ENCODE data around the gene ACVR1C. TPM values are rescaled to one million over a fixed set of nuclear protein-coding genes. Genes with fewer than 3 reads are reported as not detected.

The ACVR1C gene
- total RNA-seq, 6 donors from 2014 or later: under 0.01 to 2.6 (median 0.54) TPM; not detected in 1

DNA sequence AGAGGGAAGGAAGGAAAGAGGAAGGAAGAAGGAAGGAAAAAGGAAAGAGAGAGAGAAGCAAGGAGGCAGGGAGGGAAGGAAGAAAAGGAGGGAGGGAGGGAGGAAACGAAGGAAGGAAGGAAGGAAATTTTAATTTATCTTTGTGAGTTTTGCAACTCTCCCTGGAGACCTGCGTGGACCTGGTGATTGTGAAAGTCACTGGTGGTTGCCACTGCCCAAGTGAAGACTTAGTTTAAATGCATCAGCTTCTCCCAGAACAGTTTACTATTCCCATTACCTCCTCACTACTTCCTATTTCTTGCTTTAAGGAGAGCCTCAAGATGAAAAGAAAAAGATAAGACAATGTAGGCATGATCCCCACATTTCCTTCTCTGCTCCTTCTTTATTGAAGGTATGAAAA is 68.8 kb downstream of the ACVR1C start:
- Histone ChIP-seq H3K4me3 (no peak overlapping the region), H3K9me3 (peaks cover 0 to 2% (median 0%) of the 10 kb centered on the region in 4 donors), H3K36me3 (no peaks in the 10 kb centered on the region), H3K4me1 (no peaks in the 10 kb centered on the region), H3K27ac (no peak overlapping the region), H3K27me3 (no peaks in the 10 kb centered on the region)
- ATAC-seq (ENCODE audit: low FRiP score in 2 of 2): no peak
- no peak for DNase-seq
- TF ChIP-seq, protein P1, sequence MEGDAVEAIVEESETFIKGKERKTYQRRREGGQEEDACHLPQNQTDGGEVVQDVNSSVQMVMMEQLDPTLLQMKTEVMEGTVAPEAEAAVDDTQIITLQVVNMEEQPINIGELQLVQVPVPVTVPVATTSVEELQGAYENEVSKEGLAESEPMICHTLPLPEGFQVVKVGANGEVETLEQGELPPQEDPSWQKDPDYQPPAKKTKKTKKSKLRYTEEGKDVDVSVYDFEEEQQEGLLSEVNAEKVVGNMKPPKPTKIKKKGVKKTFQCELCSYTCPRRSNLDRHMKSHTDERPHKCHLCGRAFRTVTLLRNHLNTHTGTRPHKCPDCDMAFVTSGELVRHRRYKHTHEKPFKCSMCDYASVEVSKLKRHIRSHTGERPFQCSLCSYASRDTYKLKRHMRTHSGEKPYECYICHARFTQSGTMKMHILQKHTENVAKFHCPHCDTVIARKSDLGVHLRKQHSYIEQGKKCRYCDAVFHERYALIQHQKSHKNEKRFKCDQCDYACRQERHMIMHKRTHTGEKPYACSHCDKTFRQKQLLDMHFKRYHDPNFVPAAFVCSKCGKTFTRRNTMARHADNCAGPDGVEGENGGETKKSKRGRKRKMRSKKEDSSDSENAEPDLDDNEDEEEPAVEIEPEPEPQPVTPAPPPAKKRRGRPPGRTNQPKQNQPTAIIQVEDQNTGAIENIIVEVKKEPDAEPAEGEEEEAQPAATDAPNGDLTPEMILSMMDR (IDR thresholded peaks at IDR 0.05): no peak
- no peak for TF ChIP-seq POLR2A (IDR thresholded peaks at IDR 0.05)
- TF ChIP-seq POLR2AphosphoS5 (IDR thresholded peaks at IDR 0.05): no peak
- no peak for TF ChIP-seq EP300 (IDR thresholded peaks at IDR 0.05)
- WGBS, 2 donors: 37 to 43% methylated on average over 2 of the region's 2 CpGs

DNA sequence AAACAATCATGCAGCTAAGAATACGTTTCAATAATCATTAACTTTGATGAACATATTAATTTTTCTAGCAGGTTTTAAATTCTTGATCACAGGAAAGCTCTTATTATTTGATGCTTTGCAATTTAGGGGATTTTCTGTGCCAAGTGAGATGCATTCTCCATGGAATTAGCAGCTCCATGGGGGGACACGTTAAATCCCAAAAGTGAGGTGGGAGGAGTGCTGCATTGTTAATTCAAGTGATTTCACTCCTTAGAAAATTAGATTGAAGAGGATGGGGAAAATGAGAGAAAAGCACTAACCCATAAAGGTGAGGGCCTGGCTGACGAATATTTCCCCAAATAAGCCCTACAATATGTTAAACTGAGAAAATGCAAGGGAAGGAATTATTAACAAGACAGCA is 69.2 kb downstream of the ACVR1C start:
- no peak for TF ChIP-seq POLR2A (IDR thresholded peaks at IDR 0.05)
- TF ChIP-seq POLR2AphosphoS5 (IDR thresholded peaks at IDR 0.05): no peak
- no peak for TF ChIP-seq EP300 (IDR thresholded peaks at IDR 0.05)
- TF ChIP-seq, protein P1 (IDR thresholded peaks at IDR 0.05): no peak
- DNase-seq (no peak), ATAC-seq (ENCODE audit: low FRiP score in 2 of 2) (no peak)
- H3K4me3 ChIP-seq: no peak overlapping the region
- no peaks in the 10 kb centered on the region for H3K36me3 ChIP-seq
- H3K27ac ChIP-seq: no peak overlapping the region
- 49 to 50% methylated on average over 3 of the region's 3 CpGs for WGBS, 2 donors
- H3K4me1 ChIP-seq: no peaks in the 10 kb centered on the region
- H3K9me3 ChIP-seq: peaks cover 0 to 2% (median 0%) of the 10 kb centered on the region in 4 donors
- no peaks in the 10 kb centered on the region for H3K27me3 ChIP-seq

DNA sequence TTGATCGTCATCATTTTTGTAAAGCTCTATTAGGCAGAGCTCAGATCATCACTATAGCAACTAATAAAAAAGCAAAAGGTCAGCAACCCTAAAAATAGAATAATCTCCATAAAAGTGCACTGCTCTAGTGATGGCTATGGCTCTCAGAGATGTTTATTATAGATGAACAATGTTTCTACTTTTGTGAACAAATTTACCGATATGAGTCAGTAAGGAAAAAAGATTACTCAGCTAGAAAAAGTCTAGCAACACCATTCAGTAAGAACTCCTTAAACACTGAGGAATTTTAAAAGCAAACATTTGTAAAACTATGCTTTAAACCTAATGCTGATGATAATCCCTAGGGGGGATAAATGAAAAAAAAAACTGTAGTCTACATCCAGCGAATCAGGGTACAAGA is 69.6 kb downstream of the ACVR1C start:
- Histone ChIP-seq H3K4me1 (no peaks in the 10 kb centered on the region), H3K36me3 (no peaks in the 10 kb centered on the region), H3K27me3 (no peaks in the 10 kb centered on the region), H3K9me3 (peaks cover 0 to 2% (median 0%) of the 10 kb centered on the region in 4 donors), H3K4me3 (no peak overlapping the region), H3K27ac (no peak overlapping the region)
- ATAC-seq (ENCODE audit: low FRiP score in 2 of 2) (no peak), DNase-seq (no peak)
- no peak for TF ChIP-seq POLR2AphosphoS5 (IDR thresholded peaks at IDR 0.05)
- TF ChIP-seq POLR2A (IDR thresholded peaks at IDR 0.05): no peak
- TF ChIP-seq, protein P1 (IDR thresholded peaks at IDR 0.05): no peak
- no peak for TF ChIP-seq EP300 (IDR thresholded peaks at IDR 0.05)
- 58 to 63% methylated on average over 3 of the region's 3 CpGs for WGBS, 2 donors

DNA sequence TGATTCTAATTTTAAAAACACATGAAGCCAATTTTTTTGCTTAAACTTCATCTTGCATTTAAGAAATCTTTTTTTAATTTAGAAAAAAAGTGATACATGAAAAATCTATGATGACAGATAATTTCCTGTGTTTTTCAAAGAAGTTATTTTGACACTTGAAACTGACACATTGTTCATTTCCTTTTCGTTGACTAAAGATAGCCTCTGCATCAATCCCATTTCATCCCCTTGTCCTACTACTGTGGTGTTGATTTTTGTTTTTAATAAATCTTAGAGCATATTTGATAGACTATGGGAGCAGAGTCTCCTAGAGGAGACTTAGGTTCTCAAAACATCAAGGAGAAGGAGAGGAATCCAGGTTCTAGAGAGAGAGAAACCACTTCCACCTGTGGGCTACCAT is 70.9 kb downstream of the ACVR1C start:
- Histone ChIP-seq H3K4me1 (no peaks in the 10 kb centered on the region), H3K27me3 (no peaks in the 10 kb centered on the region), H3K27ac (no peak overlapping the region), H3K4me3 (no peak overlapping the region), H3K36me3 (no peaks in the 10 kb centered on the region), H3K9me3 (no peaks in the 10 kb centered on the region)
- WGBS, 2 donors: 51 to 63% methylated on average over 1 of the region's 1 CpG
- DNase-seq (no peak), ATAC-seq (ENCODE audit: low FRiP score in 2 of 2) (no peak)
- TF ChIP-seq EP300 (IDR thresholded peaks at IDR 0.05) (no peak), POLR2A (IDR thresholded peaks at IDR 0.05) (no peak), POLR2AphosphoS5 (IDR thresholded peaks at IDR 0.05) (no peak)
- TF ChIP-seq, protein P1 (IDR thresholded peaks at IDR 0.05): no peak

DNA sequence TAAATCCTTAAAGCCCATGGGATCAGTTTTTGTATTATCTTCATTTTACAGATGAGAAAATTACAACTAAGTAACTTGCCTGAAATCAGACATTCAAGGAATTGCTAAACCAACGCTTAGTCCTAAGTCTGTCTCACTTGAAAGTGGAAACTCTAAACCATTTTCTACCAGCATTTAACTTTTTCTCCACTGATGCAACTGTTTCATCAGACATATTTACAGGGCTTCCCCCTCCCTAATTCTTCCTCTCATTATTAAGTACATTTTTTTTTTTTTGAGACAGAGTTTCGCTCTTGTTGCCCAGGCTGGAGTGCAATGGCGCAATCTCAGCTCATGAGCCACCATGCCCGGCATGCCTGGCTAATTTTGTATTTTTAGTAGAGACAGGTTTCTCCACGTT is 88.6 kb downstream of the ACVR1C start:
- Histone ChIP-seq H3K4me3 (no peak overlapping the region), H3K9me3 (no peaks in the 10 kb centered on the region), H3K27me3 (no peaks in the 10 kb centered on the region), H3K36me3 (no peaks in the 10 kb centered on the region), H3K4me1 (no peaks in the 10 kb centered on the region), H3K27ac (no peak overlapping the region)
- ATAC-seq (ENCODE audit: low FRiP score in 2 of 2) (no peak), DNase-seq (no peak)
- TF ChIP-seq POLR2A (IDR thresholded peaks at IDR 0.05) (no peak), EP300 (IDR thresholded peaks at IDR 0.05) (no peak), POLR2AphosphoS5 (IDR thresholded peaks at IDR 0.05) (no peak)
- TF ChIP-seq, protein P1 (IDR thresholded peaks at IDR 0.05): no peak
- WGBS, 2 donors: 81 to 83% methylated on average over 5 of the region's 5 CpGs
